HEK293T (cell line): ENCODE results near the gene ACSS3.

Experiments used
- BHLHE40 ChIP-seq: fragments of 450-650 bp; IDR thresholded peaks from 2 replicates; pipeline ENCODE4 v1.6.1; 2016; ENCODE audit warnings: mild to moderate bottlenecking, moderate library complexity, borderline replicate concordance
- CTBP1 ChIP-seq: fragments of 450-650 bp; IDR thresholded peaks from 2 replicates; pipeline ENCODE4 v1.6.1; 2016; ENCODE audit warnings: borderline replicate concordance
- ELF4 ChIP-seq: fragments of 450-650 bp; IDR thresholded peaks from 2 replicates; pipeline ENCODE4 v1.6.1; 2017; ENCODE audit warnings: antibody characterized with exemption
- FOXA1 ChIP-seq: fragments of 450-650 bp; IDR thresholded peaks from 2 replicates; pipeline ENCODE4 v1.6.1; 2016; ENCODE audit warnings: mild to moderate bottlenecking
- FOXM1 ChIP-seq: fragments of 450-650 bp; IDR thresholded peaks from 2 replicates; pipeline ENCODE4 v1.6.1; 2017; ENCODE audit warnings: mild to moderate bottlenecking, borderline replicate concordance
- L3MBTL2 ChIP-seq: fragments of 450-650 bp; conservative IDR thresholded peaks from 2 replicates; pipeline ENCODE4 v1.6.1; 2016; ENCODE audit warnings: mild to moderate bottlenecking
- LEF1 ChIP-seq: fragments of 450-650 bp; IDR thresholded peaks from 2 replicates; pipeline ENCODE4 v1.6.1; 2017; ENCODE audit warnings: mild to moderate bottlenecking, borderline replicate concordance
- NFRKB ChIP-seq: fragments of 450-650 bp; IDR thresholded peaks from 2 replicates; pipeline ENCODE4 v1.6.1; 2016; ENCODE audit warnings: mild to moderate bottlenecking, moderate library complexity
- SP1 ChIP-seq: fragments of 450-650 bp; IDR thresholded peaks from 2 replicates; pipeline ENCODE4 v1.6.1; 2017
- SUZ12 ChIP-seq: fragments of 450-650 bp; IDR thresholded peaks from 2 replicates; pipeline ENCODE4 v1.6.1; 2016; ENCODE audit warnings: mild to moderate bottlenecking
- TARDBP ChIP-seq: fragments of 450-650 bp; IDR thresholded peaks from 2 replicates; pipeline ENCODE4 v1.6.1; 2016
- TF ChIP-seq, protein P1 (sequence below): fragments of 450-650 bp; IDR thresholded peaks from 2 replicates; pipeline ENCODE4 v1.6.1; 2016

DNA sequence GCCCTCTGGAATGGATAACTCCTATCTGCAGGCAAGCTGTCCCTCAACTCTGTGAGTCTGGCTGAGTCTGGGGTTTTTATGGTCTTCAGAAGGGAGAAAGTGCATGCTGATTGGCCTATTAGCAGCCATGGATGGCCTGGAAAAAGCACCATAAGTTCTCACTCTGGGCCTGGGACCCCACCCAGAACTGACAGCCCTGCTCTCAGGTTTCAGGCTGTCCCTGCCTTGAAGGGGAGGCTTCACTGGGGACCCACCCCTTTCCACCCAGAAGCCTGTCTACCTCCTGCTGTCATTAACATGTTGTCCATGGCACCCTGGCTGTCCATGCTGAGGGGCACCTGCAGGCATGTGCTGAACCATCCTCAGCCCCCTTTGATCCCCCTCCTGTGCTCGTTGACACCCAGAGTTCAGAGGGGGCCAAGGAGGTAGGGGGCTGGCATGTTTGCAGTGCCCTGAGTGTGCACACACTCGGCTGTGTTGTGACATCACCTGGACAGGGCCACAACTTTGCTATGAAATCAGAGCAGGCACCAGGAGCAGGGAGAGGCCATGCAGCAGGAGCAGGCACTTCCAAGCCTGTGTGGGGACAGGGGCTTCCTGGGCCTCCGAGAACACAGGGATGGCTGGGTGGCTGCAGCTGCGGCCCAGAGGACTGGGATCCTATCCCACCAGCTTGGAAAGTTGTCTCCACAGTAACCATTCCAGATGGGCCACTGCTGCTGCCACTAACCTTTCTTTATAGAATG lies 84.7 kb downstream of the ACSS3 start:
- TF ChIP-seq BHLHE40 (no peak), FOXA1 (no peak), SUZ12 (no peak), FOXM1 (no peak), NFRKB (no peak), SP1 (no peak), TARDBP (no peak), ELF4 (no peak), L3MBTL2 (no peak), LEF1 (no peak), CTBP1 (no peak)
- TF ChIP-seq, protein P1, sequence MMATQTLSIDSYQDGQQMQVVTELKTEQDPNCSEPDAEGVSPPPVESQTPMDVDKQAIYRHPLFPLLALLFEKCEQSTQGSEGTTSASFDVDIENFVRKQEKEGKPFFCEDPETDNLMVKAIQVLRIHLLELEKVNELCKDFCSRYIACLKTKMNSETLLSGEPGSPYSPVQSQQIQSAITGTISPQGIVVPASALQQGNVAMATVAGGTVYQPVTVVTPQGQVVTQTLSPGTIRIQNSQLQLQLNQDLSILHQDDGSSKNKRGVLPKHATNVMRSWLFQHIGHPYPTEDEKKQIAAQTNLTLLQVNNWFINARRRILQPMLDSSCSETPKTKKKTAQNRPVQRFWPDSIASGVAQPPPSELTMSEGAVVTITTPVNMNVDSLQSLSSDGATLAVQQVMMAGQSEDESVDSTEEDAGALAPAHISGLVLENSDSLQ = no peak
